ENCODE results near the gene BSPRY.
A peak's percentile ranks its signal among the peaks of the same experiment; 100 is the strongest.
"Not testable (repeated sequence)": the region's sequence is repeated elsewhere in the genome, so short reads cannot be mapped to it uniquely, and the experiment has no call there.

Gene BSPRY

DNA sequence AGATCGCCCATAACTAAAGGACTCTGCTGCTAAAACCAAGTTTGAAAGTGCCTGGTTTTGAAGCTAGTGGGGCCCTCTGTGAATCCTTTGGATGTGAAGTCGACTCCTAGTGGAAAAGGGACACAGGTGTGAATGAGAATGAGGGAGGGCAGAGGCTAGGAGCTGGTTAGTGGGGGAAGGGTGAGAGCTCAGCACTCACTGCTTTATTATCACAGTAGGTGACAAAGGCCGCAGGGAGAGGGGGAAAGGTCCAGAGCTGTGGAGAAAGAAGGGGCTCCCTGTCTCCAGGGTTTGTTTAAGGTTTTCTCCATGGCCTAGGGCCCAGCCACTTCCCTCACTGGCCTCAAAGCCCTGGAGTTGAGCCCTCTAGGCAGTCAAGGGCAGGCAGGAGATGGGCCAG is 23.9 kb downstream of the BSPRY start:
- DNase-seq = no peak

DNA sequence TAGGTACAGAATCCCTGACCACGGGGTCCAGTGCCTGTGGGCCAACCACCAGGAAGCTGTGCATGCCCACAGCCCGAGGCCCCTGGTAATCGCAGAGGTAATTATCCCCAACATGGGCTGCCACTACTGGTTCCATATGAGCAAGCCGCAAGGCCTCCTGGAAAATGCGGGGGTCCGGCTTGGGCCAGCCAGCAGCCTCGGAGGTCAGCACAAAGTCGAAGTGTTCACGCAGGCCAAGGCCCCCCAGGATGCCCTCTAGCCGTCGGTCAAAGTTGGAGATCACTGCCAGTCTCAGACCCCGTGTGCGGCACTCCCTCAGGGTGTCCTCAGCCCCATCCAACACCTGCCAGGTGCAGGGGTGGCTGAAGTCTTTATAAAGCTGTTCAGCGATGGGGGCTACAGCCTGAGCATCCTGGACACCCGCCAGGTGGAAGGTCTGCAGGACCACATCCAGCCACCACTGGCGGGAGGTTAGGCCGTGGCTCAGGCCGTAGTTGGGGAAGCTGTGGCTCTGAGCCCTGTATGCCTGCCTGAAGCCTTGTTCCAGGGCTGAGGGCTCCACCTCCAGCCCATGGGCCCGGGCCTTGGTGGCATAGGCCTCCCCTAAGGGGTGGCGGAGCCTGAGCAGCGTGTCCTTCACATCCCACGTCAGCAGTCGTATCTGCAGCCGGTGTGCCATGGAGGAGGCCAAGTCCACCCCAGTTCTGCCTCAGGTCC is 24.5 kb downstream of the BSPRY start:
- DNase-seq = no peak

DNA sequence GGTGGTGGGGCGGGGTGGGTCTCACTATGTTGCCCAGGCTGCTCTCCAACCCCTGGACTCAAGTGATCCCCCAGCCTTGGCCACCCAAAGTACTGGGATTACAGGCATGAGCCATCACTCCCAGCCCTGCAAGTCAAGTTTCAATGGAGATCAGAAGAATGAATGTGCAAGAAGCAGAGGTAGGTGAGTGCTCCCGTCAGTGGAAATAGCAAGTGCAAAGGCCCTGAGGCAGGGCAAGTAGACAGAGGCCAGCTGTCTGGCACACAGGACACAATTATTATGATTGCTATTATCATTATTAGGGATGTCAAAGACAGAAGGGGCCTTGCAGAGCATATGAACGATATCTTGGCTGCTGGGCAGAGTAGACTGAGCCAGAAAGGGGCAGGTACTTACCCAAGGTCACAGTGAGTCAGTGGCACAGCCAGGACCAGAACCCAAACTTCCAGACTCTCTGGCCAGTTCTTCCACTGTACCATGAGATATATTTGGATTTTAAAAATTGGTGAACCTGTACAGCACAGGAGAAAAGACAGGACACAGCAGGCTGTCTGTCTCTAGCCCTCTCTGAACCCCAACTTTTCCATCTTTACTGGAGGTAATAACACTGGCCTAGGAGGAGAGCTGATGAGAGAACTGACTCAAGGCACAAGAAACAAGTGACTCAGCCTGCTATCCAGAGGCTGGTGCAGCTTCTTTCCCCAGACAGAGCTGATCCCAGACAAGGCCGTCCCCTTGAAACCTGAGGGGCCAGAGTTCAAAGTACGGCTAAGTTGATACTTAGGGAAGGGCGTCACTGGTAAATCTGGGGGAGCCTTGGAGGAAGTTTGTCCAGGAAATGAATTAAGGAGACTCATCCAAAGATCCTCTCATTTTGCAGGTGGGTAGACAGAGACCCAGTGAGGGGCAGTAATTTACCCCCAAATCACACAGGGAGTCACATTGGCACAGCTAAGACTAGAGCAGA is 26.0 kb downstream of the BSPRY start:
- no peak for DNase-seq

DNA sequence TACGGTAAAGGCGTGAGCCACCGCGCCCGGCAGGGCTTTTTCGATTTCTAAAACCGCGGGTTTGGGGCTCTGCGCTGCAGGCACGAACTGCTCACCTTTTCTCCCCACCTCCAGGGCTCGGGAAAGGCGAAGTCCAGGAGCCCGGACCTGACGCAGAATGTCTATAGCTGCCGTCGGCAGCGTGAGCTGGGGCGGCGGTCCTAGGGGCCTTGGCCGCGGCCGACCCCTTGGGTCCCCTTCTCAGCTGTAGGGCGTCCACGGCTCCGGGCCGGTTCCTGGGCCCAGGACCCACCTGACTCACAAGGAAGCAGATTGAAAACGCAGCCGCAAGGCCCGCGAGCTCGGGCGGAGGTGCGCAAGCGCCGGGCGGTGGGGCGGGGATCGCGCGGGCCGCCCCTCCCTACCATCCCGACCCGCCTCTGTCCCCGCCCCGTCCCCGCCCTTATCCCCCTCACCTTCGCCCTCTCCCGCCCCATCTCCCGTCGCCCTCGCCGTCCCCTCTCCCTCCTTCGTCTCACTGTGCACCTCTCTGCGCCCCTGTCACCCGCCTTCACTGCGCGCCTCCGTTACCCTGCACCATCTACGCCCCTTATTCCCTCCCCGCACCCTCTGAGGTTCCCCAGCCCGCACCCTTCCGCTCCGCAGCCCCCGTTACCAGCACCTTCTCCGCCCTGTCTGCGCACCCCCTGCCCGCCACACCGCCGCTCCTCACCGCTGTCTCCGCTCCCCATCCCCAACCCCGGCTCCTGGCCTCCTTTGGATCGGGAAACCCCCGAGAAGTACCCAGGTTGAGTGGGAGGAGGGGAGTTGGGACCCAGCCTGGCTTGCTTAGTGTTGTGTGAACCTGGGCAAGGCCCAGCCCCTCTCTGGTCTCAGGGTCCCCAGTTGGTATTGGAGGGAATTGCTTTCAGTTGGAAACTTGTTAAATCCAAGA is 27.6 kb downstream of the BSPRY start, which contains the start of gene HDHD3:
HDHD3 (minus strand) TSS at position 353 of the 934 bp plus-strand sequence. CDS start 2,632 bp downstream, outside the sequence.
- peak; percentile 87 for DNase-seq

DNA sequence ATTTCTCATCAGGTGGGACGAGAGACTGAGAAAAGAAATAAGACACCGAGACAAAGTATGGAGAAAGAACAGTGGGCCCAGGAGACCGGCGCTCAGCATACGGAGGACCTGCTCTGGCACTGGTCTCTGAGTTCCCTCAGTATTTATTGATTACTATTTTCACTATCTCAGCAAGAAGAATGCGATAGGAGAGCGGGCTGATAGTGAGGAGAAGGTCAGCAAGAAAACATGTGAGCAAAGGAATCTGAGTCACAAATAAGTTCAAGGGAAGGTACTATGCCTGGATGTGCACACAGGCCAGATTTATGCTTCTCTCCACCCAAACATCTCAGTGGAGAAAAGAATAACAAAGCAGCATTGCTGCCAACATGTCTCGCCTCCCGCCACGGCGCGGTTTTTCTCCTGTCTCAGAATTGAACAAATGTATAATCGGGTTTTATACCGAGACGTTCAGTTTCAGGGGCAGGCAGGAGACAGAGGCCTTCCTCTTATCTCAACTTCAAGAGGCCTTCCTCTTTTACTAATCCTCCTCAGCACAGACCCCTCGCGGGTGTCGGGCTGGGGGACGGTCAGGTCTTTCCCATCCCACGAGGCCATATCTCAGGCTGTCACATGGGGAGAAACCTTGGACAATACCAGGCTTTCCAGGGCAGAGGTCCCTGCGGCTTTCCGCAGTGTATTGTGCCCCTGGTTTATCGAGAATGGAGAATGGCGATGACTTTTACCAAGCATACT is 29.9 kb downstream of the BSPRY start:
- not testable (repeated sequence) for DNase-seq

DNA sequence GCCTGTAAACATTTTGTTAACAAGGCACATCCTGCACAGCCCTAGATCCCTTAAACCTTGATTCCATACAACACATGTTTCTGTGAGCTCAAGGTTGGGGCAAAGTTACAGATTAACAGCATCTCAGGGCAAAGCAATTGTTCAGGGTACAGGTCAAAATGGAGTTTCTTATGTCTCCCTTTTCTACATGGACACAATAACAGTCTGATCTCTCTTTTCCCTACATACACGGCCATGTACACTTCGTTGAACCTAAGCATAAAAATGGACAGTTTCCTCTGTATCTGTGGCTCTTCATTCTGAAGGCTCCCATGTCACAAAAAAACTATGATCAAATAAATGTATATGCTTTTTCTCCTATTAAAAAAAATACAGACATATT is 30.5 kb downstream of the BSPRY start:
- not testable (repeated sequence) for DNase-seq

DNA sequence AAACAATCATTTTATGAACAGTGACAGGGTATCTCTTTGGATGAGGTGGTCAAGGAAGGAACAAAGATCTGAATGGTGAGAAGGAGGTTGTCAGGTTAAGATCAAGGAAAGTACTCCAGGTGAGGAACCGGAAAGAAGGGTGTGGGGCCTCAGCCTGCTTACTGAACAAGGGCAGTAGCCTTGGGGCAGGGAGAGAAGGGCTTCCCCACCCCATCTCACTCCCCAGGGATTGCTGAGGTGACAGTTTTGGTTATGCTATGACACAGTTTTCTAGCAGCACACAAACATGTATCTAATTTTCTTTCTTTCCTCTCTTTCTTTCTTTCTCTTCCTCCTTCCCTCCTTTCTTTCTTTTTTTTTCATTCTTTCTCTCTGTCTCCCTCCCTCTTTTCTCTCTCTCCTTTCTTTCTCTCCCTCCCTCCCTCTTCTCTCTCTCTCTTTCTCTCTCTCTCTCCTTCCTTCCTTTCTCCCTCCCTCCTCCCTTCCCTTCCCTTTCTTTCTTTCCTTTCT is 31.6 kb downstream of the BSPRY start:
- peak; percentile 5 for DNase-seq

DNA sequence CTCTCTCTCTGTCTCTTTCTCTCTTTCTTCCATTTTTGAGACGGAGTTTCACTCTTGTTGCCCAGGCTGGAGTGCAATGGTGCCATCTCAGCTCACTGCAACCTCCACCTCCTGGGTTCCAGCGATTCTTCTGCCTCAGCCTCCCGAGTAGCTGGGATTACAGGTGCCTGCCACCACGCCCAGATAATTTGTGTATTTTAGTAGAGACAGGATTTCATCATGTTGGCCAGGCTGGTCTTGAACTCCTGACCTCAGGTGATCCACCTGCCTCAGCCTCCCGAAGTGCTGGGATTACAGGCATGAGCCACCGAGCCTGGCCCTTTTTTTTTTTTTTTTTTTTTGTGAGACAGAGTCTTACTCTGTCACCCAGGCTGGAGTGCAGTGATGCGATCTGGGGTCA is 32.1 kb downstream of the BSPRY start:
- DNase-seq = not testable (repeated sequence)

DNA sequence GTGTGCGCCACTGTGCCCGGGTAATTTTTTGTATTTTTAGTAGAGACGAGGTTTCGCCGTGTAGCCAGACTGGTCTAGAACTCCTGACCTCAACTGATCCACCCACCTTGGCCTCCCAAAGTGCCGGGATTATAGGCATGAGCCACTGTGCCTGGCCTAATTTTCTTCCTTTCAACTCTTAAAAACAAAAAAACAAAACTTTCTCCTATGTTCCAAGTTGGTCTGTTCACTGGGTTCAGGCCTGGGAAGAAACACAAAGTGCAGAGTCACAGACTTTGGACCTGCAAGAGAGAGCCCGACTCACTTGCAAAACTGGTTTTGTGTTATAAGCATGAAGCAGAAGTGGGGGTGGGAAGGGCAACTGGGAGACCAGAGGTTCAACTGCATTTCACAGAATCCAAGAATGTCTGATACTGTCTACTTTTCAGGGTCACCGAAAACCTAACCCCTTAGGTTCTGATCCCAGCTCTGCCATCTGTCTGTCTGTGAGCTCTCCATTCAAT is 32.6 kb downstream of the BSPRY start:
- DNase-seq = peak; percentile 16

DNA sequence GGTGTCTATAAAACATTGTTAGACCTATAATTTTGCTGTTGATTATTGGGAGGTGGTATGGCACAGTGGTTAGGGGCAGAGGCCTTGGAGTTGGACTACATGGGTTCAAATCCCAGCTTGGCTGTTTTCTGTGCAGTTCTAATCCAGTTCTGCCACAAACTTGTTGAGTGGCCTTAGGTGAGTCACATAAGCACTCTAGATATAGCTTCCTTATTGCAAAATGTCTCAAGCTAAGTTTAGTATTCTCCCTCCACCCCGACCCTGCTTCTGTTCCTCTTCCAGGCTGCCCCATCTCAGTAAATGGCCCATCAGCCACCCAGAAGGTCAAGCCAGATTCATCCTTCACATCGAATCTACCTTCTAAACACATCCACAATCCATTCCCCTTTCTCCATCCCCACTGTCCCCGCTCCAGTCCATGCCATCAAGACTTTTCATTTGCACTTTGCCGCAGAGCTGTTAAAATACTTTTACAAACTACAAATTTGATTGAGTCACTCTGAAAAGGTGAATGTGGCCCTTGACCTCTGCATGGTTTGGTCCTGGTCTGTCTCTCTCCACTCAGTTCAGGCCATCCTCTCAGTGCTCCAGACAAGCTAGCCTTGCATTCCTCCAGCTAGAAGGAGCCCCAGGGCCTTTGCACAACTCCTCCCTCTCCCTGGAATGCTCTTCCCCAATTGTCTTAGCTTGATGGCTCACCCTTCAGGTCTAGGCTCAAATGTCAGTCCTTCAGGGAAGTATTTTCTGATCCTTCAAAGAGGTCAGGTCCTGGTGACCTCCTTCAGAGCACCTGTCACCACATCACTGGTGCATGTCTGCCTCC is 37.4 kb downstream of the BSPRY start:
- no peak for DNase-seq

DNA sequence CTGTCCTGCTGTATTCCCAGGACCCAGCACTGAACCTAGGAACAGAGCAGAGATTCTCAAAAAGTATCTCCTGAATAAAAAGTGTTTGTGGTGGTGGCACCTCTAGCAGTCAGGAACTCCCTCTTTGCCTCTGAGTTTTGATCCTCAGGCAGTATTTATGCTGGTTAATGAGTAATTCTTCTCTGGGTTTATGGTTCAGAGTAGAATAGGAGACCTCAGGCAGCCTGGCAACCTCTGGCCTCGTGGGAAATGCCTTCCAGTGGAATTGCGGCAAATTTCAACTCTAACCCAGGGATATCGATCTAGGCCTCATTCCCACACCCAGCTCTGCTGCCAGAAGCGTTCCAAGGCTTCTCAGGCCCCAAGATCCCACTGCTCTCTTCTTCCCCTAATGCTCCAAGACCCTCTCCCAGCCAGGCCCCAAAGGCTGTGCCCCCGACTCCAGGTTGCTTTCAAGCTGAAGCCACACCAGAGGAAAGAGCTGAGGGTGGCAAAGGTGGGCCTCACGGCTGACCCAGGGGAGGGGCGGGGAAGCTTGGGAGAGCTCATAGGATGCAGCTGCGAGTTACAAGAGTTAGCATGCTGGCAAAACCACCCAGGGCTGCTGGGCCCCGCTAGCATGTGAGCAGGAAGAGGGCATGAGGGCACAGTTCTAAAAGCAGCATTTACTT is 38.4 kb downstream of the BSPRY start:
- DNase-seq = no peak

DNA sequence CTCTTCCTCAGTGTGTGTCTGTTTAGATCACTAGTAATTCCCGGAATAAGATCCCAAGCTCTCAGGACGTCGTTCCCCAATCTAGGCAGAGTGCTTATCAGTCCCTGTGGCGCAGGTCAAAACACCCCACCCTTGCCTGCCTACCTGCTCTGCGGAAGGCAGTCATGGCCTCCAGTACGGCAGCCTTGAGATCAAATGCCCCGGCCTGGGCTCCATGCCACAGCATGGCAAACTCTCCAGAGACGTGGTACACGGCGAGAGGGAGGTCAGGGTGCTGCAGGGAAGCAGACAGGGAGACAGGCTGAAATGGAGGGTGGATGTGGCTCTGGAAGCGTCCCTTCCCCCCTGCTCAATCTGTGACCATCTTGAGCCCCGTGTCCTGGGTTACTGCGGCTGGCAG is 39.5 kb downstream of the BSPRY start:
- DNase-seq = no peak

DNA sequence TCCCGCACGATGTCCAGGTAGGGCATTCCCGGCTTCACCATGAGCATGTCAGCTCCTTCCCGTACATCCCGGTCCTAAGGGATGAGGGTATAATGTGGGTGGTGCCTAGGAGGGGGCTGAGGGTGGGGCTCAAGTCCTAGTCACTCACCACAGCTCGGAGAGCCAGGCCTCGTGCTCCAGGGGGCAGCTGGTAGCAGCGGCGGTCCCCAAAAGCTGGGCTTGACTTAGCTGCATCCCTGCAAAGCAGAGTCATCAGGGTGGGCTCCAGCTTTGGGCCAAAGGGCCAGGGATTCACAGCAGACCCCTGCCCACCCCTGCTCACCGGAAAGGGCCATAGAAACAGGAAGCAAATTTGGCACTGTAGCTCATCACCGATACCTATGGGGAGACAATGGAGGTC is 40.1 kb downstream of the BSPRY start:
- DNase-seq = no peak

DNA sequence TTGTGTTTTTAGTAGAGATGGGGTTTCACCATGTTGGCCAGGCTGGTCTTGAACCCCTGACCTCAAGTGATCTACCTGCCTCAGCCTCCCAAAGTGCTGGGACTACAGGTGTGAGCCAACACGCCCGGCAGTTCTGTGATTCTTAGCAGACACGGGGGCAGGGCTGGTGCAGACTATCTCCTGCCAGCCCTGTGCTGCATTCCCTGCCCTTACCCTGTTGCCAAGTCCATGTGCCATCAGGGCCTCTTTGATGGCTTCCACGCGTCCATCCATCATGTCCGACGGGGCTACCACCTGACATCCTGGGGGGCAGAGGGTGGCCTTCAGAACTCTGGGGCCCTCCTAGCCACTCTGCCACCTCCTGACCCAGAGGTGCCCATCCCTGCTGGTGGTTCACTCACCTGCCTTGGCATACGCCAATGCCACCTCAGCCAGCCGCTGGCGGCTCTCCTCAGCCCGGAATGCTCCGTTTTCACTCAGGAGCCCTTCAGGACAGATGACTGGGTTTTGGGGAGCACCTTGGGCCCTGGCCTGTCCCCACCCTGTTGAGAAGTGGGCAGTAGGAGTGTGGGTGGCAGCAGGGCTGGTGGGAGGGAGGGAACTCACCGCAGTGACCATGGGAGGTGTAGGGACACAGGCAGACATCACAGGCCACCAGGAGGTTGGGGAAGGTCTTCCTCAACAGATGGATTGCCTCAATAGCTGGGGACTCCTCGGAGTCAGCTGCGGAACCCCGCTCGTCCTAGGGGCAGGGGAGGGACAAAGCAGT is 41.0 kb downstream of the BSPRY start:
- no peak for DNase-seq

DNA sequence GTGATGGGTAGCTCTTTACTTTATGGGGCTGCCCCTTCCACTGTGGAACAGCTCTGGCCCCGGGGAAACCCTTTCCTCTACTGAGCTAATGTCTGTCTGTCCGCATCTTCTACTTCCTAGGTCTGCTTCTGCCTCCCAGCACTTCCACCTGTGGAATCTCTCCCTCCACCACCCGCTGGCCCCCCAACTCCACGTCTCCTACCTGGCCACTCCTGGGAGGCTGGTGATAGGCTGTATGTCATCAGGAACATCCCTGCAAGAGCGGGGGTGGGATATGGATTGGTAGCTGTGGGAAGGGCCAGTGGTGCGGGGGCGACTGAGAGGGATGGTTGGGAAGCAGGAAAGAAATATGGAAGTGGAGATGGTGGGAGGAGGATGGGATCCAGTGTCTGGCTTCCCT is 42.6 kb downstream of the BSPRY start:
- no peak for DNase-seq

DNA sequence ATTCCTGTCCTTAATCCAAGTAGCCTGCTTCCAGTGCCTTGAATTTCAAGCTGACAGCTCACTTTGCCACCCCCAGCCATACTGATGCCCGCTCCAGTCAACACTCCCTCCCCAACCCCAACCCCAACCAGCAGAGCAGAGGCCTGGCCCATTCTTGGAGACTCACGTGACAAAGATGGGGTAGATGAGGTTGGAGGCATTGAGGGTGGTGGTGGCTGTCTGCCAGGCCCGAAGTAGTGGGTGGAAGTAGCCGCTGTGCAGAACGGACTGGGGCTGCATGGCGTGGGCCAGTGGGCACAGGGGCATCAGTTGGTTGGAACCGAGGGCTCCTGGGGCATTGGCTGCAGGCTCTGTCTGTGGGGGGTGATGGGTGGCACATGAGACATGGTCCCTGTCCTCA is 43.9 kb downstream of the BSPRY start:
- DNase-seq = no peak

DNA sequence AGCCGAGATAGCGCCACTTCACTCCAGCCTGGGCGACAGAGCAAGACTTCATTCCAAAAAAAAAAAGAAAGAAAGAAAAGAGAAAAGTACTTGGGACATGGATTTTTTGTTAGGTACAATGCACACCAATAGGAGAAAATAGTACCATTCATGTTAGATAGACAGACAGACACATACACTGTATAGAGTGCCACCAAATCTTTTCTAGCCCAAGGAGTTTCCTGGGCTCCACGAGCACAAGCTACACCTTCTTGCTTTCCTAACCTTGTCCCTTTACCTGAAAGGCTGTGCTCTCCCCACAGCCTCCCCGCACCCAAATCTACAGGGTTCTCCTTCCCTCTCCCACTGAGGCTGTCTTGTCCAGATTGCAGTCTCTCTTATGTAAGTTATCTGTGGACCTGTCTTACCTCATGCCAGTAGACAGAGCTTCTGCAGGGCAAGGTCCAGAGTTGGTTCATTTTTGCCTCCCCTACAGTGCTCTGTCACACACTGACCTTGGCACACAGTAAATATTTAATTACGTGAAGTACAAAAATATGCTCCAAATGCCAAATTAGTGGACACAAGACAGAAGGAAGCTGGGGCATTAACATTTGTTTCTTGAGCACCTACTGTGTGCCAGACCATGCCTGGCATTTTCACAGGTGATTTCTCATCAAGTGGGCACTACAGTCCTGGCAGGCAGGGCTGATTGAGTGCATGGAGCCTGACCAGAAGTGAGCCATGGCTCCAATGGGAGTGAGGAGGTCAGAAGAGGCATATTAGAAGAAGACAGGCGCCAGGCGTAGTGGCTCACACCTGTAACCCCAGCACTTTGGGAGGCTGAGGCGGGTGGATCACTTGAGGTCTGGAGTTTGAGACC is 45.9 kb downstream of the BSPRY start:
- no peak for DNase-seq

DNA sequence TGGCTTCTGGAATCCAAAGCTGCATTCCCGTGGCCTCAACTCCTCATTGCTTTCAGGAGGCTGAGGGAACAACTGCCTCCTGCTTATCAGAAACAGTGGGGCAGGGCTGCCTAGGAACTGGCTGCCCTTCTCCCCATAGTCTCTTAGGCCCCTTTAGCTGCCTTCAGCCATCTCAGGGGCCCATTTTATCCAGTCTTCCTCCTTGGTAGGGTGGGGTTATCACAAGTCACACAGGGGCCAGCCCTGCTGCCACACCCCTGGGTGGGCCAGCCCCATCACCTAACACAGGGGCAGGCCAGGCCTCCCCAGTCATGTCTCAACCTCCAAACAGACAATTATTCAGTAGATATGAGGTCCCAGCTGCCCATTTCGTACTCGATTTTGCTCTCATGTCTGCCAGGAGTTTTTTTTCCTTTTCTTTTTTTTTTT is 47.9 kb downstream of the BSPRY start:
- no peak for DNase-seq

Measured in NCI-H510A treated with DMSO at 0.1 percent for 48 hours (cell line).